ENCODE measurements around the gene TRIM46. TPM values are rescaled to one million over a fixed set of nuclear protein-coding genes. Genes with fewer than 3 reads are reported as not detected.

Gene TRIM46
- total and polyA plus RNA-seq, 2 of the 13 experiments (the other 11 are each of a cell fraction or from before 2014, with no cell fraction given), result 0.04 to 0.09 TPM

- TF ChIP-seq PRMT3 (CRISPR knock-in tag; IDR thresholded peaks at IDR 0.05; ENCODE audit: borderline replicate concordance, low read depth) (no peak), ZNF224 (CRISPR knock-in tag; IDR thresholded peaks at IDR 0.05) (0 out of 2 replicates have a peak, but pooled peaks have one; percentile 90), KDM2A (CRISPR knock-in tag; IDR thresholded peaks at IDR 0.05; ENCODE audit: borderline replicate concordance, low read depth) (peak; percentile 99), ZNF710 (CRISPR knock-in tag; IDR thresholded peaks at IDR 0.05; ENCODE audit: borderline replicate concordance) (peak; percentile 76; the same call in 1 of the 2 replicates), E2F1 (CRISPR knock-in tag; IDR thresholded peaks at IDR 0.05) (peak; percentile 38; the same call in 1 of the 2 replicates), ZNF678 (CRISPR knock-in tag; IDR thresholded peaks at IDR 0.05) (peak; percentile 59; the same call in 1 of the 2 replicates), CBFB (CRISPR knock-in tag; IDR thresholded peaks at IDR 0.05) (peak; percentile 65; the same call in 1 of the 2 replicates), ZFP90 (CRISPR knock-in tag; IDR thresholded peaks at IDR 0.05; ENCODE audit: borderline replicate concordance) (no peak), FIP1L1 (IDR thresholded peaks at IDR 0.05; ENCODE audit: borderline replicate concordance, insufficient read depth, low read depth, low read length) (peak; percentile 87; the same call in 1 of the 2 replicates), ZNF180 (CRISPR knock-in tag; IDR thresholded peaks at IDR 0.05; ENCODE audit: borderline replicate concordance, low read depth) (no peak), ZNF446 (CRISPR knock-in tag; IDR thresholded peaks at IDR 0.05) (no peak), ZNF460 (CRISPR knock-in tag; IDR thresholded peaks at IDR 0.05; ENCODE audit: borderline replicate concordance) (no peak), KMT2A (CRISPR knock-in tag; IDR thresholded peaks at IDR 0.05) (no peak), FOXM1 (CRISPR knock-in tag; IDR thresholded peaks at IDR 0.05) (no peak), ZNF280B (CRISPR knock-in tag; IDR thresholded peaks at IDR 0.05; ENCODE audit: borderline replicate concordance) (no peak; the same call in 1 of the 2 replicates)
- TF ChIP-seq, protein P1, sequence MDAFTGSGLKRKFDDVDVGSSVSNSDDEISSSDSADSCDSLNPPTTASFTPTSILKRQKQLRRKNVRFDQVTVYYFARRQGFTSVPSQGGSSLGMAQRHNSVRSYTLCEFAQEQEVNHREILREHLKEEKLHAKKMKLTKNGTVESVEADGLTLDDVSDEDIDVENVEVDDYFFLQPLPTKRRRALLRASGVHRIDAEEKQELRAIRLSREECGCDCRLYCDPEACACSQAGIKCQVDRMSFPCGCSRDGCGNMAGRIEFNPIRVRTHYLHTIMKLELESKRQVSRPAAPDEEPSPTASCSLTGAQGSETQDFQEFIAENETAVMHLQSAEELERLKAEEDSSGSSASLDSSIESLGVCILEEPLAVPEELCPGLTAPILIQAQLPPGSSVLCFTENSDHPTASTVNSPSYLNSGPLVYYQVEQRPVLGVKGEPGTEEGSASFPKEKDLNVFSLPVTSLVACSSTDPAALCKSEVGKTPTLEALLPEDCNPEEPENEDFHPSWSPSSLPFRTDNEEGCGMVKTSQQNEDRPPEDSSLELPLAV (CRISPR knock-in tag; conservative IDR thresholded peaks at IDR 0.05; ENCODE audit: low read depth), result no peak
- TF ChIP-seq, protein P2, sequence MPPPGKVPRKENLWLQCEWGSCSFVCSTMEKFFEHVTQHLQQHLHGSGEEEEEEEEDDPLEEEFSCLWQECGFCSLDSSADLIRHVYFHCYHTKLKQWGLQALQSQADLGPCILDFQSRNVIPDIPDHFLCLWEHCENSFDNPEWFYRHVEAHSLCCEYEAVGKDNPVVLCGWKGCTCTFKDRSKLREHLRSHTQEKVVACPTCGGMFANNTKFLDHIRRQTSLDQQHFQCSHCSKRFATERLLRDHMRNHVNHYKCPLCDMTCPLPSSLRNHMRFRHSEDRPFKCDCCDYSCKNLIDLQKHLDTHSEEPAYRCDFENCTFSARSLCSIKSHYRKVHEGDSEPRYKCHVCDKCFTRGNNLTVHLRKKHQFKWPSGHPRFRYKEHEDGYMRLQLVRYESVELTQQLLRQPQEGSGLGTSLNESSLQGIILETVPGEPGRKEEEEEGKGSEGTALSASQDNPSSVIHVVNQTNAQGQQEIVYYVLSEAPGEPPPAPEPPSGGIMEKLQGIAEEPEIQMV (CRISPR knock-in tag; IDR thresholded peaks at IDR 0.05; ENCODE audit: low read depth), result peak; percentile 77
- TF ChIP-seq, protein P3, sequence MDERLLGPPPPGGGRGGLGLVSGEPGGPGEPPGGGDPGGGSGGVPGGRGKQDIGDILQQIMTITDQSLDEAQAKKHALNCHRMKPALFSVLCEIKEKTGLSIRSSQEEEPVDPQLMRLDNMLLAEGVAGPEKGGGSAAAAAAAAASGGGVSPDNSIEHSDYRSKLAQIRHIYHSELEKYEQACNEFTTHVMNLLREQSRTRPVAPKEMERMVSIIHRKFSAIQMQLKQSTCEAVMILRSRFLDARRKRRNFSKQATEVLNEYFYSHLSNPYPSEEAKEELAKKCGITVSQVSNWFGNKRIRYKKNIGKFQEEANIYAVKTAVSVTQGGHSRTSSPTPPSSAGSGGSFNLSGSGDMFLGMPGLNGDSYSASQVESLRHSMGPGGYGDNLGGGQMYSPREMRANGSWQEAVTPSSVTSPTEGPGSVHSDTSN (CRISPR knock-in tag; IDR thresholded peaks at IDR 0.05), result no peak
Observed at GRCh38 chr1:155135415-155136028, 38.1 kb upstream of the TRIM46 start, which contains the start of gene SLC50A1 (continued).
